ENCODE results near the gene TP73.

TP73 gene

GRCh38 chr1:3711780-3712451, 59.6 kb downstream of the TP73 start:
- DNase-seq, result no peak

GRCh38 chr1:3712573-3713535, 60.5 kb downstream of the TP73 start:
- DNase-seq, result no peak

DNA sequence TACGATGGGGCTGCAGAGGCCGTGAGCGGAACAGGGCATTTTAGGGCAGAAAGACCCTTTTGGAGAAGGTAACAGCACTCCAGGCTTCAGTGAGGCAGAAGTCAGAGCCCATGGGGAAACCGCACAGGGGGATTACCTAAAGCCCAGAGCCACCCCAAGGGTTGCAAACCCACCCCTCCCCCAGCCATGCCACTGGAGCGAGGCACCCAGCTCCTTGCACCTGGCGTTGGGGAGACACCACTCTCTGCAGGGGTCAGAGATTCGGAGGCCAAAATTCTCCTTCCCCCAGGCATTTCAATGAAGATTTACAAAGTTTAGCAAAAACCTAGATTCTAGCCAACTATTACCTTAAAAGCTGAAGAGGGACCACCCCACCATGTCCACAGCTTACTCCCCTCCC, 61.5 kb downstream of the TP73 start:
- no peak for DNase-seq

DNA sequence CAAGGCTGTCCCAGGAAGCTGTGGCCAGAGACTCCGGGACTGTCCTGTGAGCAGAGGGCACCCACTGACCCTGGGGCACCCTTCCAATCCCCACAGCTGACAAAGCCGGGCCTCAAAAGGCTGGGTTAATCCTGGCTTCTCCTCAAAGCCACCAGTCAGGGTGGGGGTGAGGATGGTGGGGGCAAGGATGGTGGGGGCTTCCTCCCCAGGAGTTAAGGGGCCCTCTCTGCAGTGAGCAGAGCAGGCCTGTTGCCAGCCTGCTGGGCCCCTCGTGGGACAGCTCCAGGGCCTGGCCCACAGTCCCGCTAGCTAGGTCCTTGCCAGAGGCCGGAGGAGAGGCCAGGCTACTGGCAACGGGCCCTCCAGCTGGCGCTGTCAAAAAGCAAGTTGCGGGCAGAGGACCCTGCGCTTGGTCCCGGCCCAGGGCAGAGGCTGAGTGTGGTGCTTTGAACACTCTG, 62.0 kb downstream of the TP73 start:
- no peak for DNase-seq

DNA sequence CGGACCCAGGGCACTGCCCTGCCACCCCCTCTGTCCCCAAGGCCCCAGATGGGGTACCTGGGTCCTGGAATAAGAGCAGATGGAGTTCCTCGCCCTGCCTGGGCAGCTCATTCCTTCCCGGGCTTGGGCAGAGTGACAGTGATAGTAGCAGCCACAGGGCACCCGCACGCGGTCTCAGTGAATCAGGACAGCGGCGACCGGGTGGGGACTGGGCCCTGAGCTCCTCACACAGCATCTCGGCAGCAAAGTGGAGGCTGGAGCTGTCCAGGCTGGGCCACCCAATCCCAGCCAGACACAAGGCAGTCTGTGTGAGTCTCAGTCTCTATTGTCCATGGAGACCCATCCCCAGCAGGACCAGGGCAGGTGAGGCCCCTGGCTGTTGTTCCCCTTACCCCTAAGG, 62.5 kb downstream of the TP73 start:
- DNase-seq, result no peak

GRCh38 chr1:3716351-3716750, 64.0 kb downstream of the TP73 start:
- DNase-seq, result no peak

DNA sequence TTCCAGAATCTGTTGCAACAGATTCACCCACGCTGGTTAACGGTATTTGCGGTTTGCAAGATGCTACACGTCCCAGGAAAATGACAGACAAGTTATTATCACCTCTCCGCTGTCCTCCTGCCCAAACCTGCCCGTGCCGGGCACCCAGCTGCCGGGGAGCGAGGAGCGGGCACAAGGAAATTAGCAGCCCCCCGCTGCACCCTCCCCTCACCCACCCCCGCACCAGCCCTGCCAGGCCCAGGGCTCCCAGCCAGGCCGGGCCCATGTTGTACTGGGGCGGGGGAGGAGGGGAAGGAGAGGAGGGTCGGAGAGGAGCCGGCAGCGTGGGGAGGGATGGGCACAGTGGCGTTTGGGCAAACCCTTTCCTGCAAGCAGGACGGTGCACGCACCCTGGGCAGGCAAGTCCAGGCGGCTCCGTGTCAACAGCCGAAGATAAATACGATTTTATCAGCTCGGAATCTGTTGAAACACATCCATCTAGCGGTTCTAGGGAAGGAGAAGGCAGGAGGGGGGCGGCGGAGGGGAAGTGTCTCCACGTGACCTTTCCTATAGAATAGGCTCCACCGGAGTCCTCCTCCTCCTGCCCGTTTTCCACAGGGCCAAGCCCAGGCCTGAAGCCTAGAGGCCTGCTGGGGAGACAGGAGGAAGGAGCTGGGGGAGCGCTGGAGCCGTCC, 64.9 kb downstream of the TP73 start:
- peak; percentile 73 for DNase-seq

DNA sequence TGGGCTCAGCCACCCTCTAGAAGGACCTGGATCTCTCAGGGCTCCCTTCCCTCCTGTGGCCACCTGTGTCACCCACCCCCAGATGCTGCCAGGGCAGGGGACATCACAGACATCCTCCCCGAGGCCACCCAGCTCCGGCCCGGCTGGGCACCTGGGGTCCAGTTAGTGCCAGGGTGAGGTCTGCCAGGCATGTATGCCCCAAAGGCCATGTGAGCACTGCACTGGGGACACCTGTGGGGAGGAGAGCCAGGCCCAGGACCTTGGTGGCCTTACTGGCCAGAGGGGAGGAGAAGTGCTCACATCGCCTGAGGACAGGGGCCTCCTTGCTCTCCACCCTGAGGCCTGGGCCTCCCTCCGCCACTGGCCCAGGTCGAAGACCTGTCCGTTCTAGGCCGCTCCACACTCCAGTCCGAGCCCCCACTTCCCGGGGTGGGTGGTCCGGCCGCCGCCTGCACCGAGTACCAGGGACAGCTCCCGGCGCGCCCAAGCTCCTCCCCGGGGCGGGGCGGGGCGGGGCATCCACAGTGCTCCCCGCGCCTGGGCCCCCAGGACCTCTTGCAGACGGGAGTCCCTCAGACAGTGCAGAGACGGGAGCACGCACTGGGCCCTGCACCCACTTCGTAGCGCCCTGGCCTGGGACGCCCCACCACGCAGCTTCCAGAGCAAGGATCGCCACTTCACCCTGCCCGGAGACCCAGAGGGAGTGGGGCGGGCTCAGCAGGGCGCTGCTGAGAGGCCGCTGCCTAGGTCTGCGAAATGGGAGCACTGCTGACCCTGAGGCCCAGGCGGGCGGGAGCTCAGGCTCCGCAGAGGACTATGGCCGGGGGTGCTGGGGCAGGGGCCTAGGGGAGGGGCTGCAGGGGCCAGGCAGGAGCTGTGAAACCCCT, 65.6 kb downstream of the TP73 start:
- DNase-seq, result no peak

GRCh38 chr1:3718764-3719163, 66.4 kb downstream of the TP73 start:
- DNase-seq, result peak; percentile 37

GRCh38 chr1:3721955-3722465, 69.7 kb downstream of the TP73 start:
- DNase-seq, result no peak

DNA sequence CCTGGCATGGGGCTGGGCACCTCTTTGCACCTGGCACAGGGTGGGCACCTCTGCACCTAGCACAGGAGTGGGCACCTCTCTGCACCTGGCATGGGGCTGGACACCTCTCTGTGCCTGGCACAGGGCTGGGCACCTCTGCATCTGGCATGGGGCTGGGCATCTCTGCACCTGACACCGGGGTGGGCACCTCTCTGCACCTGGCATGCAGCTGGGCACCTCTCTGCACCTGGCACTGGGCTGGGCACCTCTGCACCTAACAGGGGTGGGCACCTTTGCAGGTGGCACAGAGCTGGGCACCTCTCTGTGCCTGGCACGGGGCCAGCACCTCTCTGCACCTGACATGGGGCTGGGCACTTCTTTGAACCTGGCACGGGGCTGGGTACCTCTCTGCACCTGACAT, 70.5 kb downstream of the TP73 start:
- no peak for DNase-seq

- DNase-seq, result peak; percentile 70
Observed at GRCh38 chr1:3724416-3725030, 72.2 kb downstream of the TP73 start.

- no peak for DNase-seq
Observed at GRCh38 chr1:3725366-3725765, 73.0 kb downstream of the TP73 start.

DNA sequence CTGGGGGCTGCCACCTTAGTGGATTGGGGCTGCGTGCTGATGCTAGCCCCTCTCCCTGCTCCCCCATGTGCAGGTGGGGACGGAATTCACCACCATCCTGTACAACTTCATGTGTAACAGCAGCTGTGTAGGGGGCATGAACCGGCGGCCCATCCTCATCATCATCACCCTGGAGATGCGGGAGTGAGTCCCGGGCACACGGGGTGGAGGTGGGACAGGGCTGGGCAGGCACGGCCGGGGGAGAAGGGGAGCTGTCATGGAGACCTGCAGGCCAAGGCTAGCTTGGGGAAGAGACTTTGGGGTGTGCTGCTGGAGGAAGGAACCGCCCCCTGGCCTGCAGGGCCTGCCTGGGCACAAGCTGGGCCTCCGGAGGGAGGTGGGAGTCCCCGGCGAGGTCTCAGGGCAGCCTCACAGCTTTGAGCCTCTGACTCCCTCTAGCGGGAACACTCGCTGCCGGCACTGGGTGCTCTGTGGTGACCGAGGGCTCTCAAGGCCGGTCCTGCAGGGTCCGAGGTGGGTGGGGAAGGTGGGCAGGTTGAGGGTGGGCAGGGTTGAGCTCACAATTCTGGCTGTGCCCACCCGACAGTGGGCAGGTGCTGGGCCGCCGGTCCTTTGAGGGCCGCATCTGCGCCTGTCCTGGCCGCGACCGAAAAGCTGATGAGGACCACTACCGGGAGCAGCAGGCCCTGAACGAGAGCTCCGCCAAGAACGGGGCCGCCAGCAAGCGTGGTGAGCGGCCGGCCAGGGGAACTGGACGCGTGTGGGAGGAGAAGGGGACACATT, 74.9 kb downstream of the TP73 start:
- no peak for DNase-seq

GRCh38 chr1:3727825-3728776, 75.8 kb downstream of the TP73 start:
- DNase-seq, result no peak

GRCh38 chr1:3729594-3730542, 77.6 kb downstream of the TP73 start:
- DNase-seq, result no peak

DNA sequence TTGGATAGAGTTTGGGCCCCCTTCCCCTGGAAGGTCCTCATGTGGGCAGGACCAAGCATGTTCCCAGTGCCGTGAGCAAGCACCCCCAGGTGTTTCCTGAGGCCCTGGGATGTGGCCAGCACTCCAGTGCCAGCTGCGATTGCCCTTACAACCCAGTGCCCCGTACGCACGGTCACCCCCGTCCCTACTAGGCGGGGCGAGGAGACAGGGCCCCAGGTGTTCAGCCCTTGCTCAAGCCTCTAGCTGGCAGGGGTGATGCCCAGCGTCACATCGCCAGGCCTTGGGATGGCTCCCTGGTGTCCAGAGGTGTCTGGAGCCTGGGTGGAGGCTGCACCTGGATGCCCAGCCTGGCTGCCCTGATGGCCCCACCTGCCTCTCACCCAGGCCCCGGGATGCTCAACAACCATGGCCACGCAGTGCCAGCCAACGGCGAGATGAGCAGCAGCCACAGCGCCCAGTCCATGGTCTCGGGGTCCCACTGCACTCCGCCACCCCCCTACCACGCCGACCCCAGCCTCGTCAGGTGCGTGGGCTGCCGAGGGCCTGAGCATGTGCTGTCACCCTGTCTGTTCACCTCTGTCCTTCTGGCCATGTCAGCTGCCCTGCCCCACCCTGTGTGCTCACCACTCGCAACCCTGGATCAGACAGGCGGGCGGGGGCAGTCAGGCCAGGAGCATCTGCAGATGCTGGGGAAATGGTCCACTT, 78.4 kb downstream of the TP73 start:
- DNase-seq, result no peak
